MM.1S (cell line): Measurements from ENCODE around the gene TCHP.

Experiments used
- DNase-seq: peaks from one replicate; pipeline ENCODE4 v3.0.0-alpha.2; 2015
- H2AFZ ChIP-seq: fragments of 300-600 bp; sonication (generic); 2 replicates; pipeline ENCODE4 v1.6.0; 2016; ENCODE audit warnings: antibody characterized with exemption, low read length
- H3F3A ChIP-seq: fragments of 300-600 bp; sonication (generic); 2 replicates; pipeline ENCODE4 v1.6.1; 2016; ENCODE audit warnings: mild to moderate bottlenecking, antibody characterized with exemption, low read length, moderate library complexity, mixed read lengths; ENCODE audit not compliant: insufficient read depth
- H3K27ac ChIP-seq: fragments of 300-600 bp; sonication (generic); 2 replicates; pipeline ENCODE4 v1.5.1; 2016; ENCODE audit warnings: mild to moderate bottlenecking, low read length
- H3K27me3 ChIP-seq: fragments of 300-600 bp; sonication (generic); replicated peaks from 2 replicates; pipeline ENCODE4 v1.6.0; 2016; ENCODE audit warnings: low read length; ENCODE audit not compliant: insufficient read depth
- H3K36me3 ChIP-seq: fragments of 300-600 bp; sonication (generic); replicated peaks from 2 replicates; pipeline ENCODE4 v1.6.1; 2016; ENCODE audit warnings: mild to moderate bottlenecking, low read length, mixed read lengths; ENCODE audit not compliant: insufficient read depth
- H3K4me1 ChIP-seq: fragments of 300-600 bp; sonication (generic); 2 replicates; pipeline ENCODE4 v1.6.1; 2016; ENCODE audit warnings: low read length, mixed read lengths
- H3K4me2 ChIP-seq: fragments of 300-600 bp; sonication (generic); 2 replicates; pipeline ENCODE4 v1.6.0; 2016; ENCODE audit warnings: low read depth, low read length
- H3K4me3 ChIP-seq: fragments of 300-600 bp; sonication (generic); 2 replicates; pipeline ENCODE4 v1.5.1; 2016; ENCODE audit warnings: low read length, mixed read lengths
- H3K79me2 ChIP-seq: fragments of 300-600 bp; sonication (generic); 2 replicates; pipeline ENCODE4 v1.6.1; 2016; ENCODE audit warnings: mixed run types, low read length, mixed read lengths
- H3K9ac ChIP-seq: fragments of 300-600 bp; sonication (generic); 2 replicates; pipeline ENCODE4 v1.6.1; 2016; ENCODE audit warnings: low read length, mixed read lengths
- H3K9me2 ChIP-seq: fragments of 300-600 bp; sonication (generic); replicated peaks from 2 replicates; pipeline ENCODE4 v1.6.1; 2016; ENCODE audit warnings: mild to moderate bottlenecking, low read length, mixed read lengths; ENCODE audit not compliant: insufficient read depth
- H3K9me3 ChIP-seq: fragments of 300-600 bp; sonication (generic); replicated peaks from 2 replicates; pipeline ENCODE4 v1.6.1; 2016; ENCODE audit warnings: mild to moderate bottlenecking, low read length, mixed read lengths; ENCODE audit not compliant: insufficient read depth
- H4K20me1 ChIP-seq: fragments of 300-600 bp; sonication (generic); 2 replicates; pipeline ENCODE4 v1.6.1; 2016; ENCODE audit warnings: mild to moderate bottlenecking, low read length, moderate library complexity, mixed read lengths; ENCODE audit not compliant: insufficient read depth
- CTCF ChIP-seq: fragments of 300-600 bp; sonication (generic); IDR thresholded peaks from 2 replicates; pipeline ENCODE4 v1.5.1; 2016; ENCODE audit warnings: antibody characterized with exemption, low read length, mixed read lengths
- EZH2 ChIP-seq: fragments of 300-600 bp; sonication (generic); optimal IDR thresholded peaks from 2 replicates; pipeline ENCODE3; 2017; ENCODE audit warnings: low read depth, mild to moderate bottlenecking, antibody characterized with exemption, low read length, mixed read lengths
- EZH2phosphoT487 ChIP-seq: fragments of 300-600 bp; sonication (generic); IDR thresholded peaks from 2 replicates; pipeline ENCODE4 v1.6.1; 2018; ENCODE audit warnings: antibody characterized with exemption, low read length

Gene TCHP

GRCh38 chr12:109877504-109878246 lies 22.4 kb upstream of the TCHP start:
- Histone ChIP-seq H3K27ac (no peak overlapping the region), H3K9me2 (no peaks in the 10 kb centered on the region), H3F3A (peaks cover 13% of the 10 kb centered on the region), H3K9ac (no peak overlapping the region), H3K27me3 (no peaks in the 10 kb centered on the region), H3K4me3 (no peak overlapping the region), H3K4me2 (no peak overlapping the region), H2AFZ (no peak overlapping the region), H3K36me3 (no peaks in the 10 kb centered on the region), H3K79me2 (peaks cover 48% of the 10 kb centered on the region), H3K9me3 (no peaks in the 10 kb centered on the region), H3K4me1 (peaks cover 27% of the 10 kb centered on the region), H4K20me1 (no peaks in the 10 kb centered on the region)
- DNase-seq, result no peak
- TF ChIP-seq EZH2, result no peak
- TF ChIP-seq CTCF, result no peak
- no peak for TF ChIP-seq EZH2phosphoT487

- peaks cover 48% of the 10 kb centered on the region for H3K79me2 ChIP-seq
- H3K9me3 ChIP-seq, result no peaks in the 10 kb centered on the region
- H3K9me2 ChIP-seq, result no peaks in the 10 kb centered on the region
- H3F3A ChIP-seq, result peaks cover 13% of the 10 kb centered on the region
- H4K20me1 ChIP-seq, result no peaks in the 10 kb centered on the region
- TF ChIP-seq EZH2phosphoT487 (no peak), CTCF (no peak), EZH2 (no peak)
- no peak overlapping the region for H3K27ac ChIP-seq
- H3K4me1 ChIP-seq, result peaks cover 27% of the 10 kb centered on the region
- no peak overlapping the region for H3K4me3 ChIP-seq
- no peaks in the 10 kb centered on the region for H3K36me3 ChIP-seq
- no peak overlapping the region for H2AFZ ChIP-seq
- no peak for DNase-seq
- no peak overlapping the region for H3K4me2 ChIP-seq
- no peak overlapping the region for H3K9ac ChIP-seq
- no peaks in the 10 kb centered on the region for H3K27me3 ChIP-seq
These were observed 21.8 kb upstream of the TCHP start for GRCh38 chr12:109878247-109878625.

GRCh38 chr12:109878749-109879148 lies 21.3 kb upstream of the TCHP start:
- Histone ChIP-seq H2AFZ (no peak overlapping the region), H3K4me1 (peaks cover 27% of the 10 kb centered on the region)
- no peak for DNase-seq

More at GRCh38 chr12:109878749-109879148, 21.3 kb upstream of the TCHP start:
- Histone ChIP-seq H3K9me2 (no peaks in the 10 kb centered on the region), H3K27me3 (no peaks in the 10 kb centered on the region), H3K4me3 (peak overlapping the region; percentile 79), H3K36me3 (no peaks in the 10 kb centered on the region), H3K4me2 (peak overlapping the region; percentile 79), H3F3A (peaks cover 13% of the 10 kb centered on the region), H4K20me1 (no peaks in the 10 kb centered on the region), H3K79me2 (peaks cover 46% of the 10 kb centered on the region), H3K9ac (no peak overlapping the region; the same call in 1 of the 2 replicates), H3K9me3 (no peaks in the 10 kb centered on the region), H3K27ac (no peak overlapping the region)
- TF ChIP-seq EZH2, result no peak
- TF ChIP-seq CTCF, result no peak
- TF ChIP-seq EZH2phosphoT487, result no peak
